ENCODE measurements around the gene CCNF.

DNA sequence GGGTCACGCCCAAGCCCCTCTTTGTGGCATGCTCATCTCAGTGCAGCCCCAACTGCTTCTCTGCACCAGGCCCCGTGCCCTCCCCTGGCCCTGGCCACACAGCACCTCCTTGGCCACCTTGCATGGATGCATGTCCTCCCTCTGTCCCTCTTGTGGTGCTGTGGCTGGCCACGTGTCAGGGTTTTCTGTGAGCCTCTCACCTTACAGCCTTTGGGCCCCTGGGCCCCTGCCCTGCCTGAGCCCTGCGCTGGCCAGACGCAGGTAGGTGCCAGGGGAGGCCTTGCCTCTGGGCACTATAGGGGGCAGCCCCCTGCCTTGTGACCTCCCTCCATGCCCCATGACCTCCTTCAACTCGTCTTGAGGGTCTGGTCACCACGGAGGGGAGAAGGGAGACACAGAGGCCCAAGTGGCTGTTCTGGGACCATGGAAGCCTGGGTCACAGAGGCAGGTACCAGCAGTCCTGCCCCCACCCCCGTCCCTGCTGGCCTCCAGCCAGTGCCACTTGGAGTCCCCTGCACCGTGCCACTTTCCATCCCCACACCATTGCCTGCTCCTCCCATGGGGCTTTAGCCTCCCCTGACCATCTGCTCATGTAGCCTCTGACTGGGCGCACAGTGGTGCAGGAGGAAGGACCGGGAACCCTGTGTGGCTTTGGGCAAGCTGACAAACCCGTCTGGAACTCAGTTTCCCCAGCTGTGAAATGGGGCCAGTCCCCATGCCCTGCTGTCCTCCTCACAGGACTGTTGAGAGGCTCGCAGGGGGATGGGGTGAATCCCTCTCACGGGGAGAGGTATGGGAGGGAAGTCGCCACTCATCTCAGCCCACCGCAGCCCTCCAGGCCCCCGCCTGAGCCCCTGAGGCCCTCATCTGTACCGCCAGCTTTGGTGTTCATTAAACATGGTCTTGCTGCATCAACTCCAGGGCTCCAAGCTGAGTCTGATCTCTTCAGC, 73.0 kb downstream of the CCNF start:
- no peak for TF ChIP-seq YY1 (IDR thresholded peaks at IDR 0.05)
- TF ChIP-seq, protein P1, sequence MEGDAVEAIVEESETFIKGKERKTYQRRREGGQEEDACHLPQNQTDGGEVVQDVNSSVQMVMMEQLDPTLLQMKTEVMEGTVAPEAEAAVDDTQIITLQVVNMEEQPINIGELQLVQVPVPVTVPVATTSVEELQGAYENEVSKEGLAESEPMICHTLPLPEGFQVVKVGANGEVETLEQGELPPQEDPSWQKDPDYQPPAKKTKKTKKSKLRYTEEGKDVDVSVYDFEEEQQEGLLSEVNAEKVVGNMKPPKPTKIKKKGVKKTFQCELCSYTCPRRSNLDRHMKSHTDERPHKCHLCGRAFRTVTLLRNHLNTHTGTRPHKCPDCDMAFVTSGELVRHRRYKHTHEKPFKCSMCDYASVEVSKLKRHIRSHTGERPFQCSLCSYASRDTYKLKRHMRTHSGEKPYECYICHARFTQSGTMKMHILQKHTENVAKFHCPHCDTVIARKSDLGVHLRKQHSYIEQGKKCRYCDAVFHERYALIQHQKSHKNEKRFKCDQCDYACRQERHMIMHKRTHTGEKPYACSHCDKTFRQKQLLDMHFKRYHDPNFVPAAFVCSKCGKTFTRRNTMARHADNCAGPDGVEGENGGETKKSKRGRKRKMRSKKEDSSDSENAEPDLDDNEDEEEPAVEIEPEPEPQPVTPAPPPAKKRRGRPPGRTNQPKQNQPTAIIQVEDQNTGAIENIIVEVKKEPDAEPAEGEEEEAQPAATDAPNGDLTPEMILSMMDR (IDR thresholded peaks at IDR 0.05; ENCODE audit: low read depth, low read length, missing input control), result no peak
- no peak for TF ChIP-seq TAF1 (conservative IDR thresholded peaks at IDR 0.05)
- no peak for TF ChIP-seq GABPA (IDR thresholded peaks at IDR 0.05 in 1 of 2, conservative IDR thresholded peaks at IDR 0.05 in 1 of 2)
- TF ChIP-seq, protein P2, sequence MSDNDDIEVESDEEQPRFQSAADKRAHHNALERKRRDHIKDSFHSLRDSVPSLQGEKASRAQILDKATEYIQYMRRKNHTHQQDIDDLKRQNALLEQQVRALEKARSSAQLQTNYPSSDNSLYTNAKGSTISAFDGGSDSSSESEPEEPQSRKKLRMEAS (IDR thresholded peaks at IDR 0.05), result no peak
- TF ChIP-seq, protein P3, sequence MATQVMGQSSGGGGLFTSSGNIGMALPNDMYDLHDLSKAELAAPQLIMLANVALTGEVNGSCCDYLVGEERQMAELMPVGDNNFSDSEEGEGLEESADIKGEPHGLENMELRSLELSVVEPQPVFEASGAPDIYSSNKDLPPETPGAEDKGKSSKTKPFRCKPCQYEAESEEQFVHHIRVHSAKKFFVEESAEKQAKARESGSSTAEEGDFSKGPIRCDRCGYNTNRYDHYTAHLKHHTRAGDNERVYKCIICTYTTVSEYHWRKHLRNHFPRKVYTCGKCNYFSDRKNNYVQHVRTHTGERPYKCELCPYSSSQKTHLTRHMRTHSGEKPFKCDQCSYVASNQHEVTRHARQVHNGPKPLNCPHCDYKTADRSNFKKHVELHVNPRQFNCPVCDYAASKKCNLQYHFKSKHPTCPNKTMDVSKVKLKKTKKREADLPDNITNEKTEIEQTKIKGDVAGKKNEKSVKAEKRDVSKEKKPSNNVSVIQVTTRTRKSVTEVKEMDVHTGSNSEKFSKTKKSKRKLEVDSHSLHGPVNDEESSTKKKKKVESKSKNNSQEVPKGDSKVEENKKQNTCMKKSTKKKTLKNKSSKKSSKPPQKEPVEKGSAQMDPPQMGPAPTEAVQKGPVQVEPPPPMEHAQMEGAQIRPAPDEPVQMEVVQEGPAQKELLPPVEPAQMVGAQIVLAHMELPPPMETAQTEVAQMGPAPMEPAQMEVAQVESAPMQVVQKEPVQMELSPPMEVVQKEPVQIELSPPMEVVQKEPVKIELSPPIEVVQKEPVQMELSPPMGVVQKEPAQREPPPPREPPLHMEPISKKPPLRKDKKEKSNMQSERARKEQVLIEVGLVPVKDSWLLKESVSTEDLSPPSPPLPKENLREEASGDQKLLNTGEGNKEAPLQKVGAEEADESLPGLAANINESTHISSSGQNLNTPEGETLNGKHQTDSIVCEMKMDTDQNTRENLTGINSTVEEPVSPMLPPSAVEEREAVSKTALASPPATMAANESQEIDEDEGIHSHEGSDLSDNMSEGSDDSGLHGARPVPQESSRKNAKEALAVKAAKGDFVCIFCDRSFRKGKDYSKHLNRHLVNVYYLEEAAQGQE (IDR thresholded peaks at IDR 0.05), result no peak
- TF ChIP-seq SP1 (IDR thresholded peaks at IDR 0.05), result no peak
- TF ChIP-seq JUND (IDR thresholded peaks at IDR 0.05), result no peak
- no peak for TF ChIP-seq RXRA (IDR thresholded peaks at IDR 0.05)
- TF ChIP-seq RAD21 (IDR thresholded peaks at IDR 0.05), result no peak
- TF ChIP-seq FOXA2 (IDR thresholded peaks at IDR 0.05), result no peak
